ENCODE measurements around the gene HOXD8.

Gene HOXD8

GRCh38 chr2:176157499-176158185, 28.1 kb downstream of the HOXD8 start:
- peaks cover 9 to 11% of the 10 kb centered on the region in 2 donors for H3K4me1 Mint-ChIP-seq (ENCODE audit: low read depth in 2 of 2)
- DNase-seq (no peak), ATAC-seq (replicated peaks) (no peak)
- no peak overlapping the region for H3K27ac Mint-ChIP-seq
- peaks cover 87 to 100% of the 10 kb centered on the region in 2 donors for H3K27me3 Mint-ChIP-seq
- peaks cover 18% of the 10 kb centered on the region for H3K36me3 Mint-ChIP-seq (ENCODE audit: insufficient read depth)
- no peaks in the 10 kb centered on the region for H3K9me3 Mint-ChIP-seq
- peak overlapping the region; percentile 50 to 58 for H3K4me3 Mint-ChIP-seq

GRCh38 chr2:176158186-176158591, 28.7 kb downstream of the HOXD8 start:
- Mint-ChIP-seq H3K27ac (no peak overlapping the region), H3K27me3 (peaks cover 87 to 100% of the 10 kb centered on the region in 2 donors), H3K4me1 (ENCODE audit: low read depth in 2 of 2) (peaks cover 9 to 11% of the 10 kb centered on the region in 2 donors), H3K36me3 (ENCODE audit: insufficient read depth) (peaks cover 20% of the 10 kb centered on the region), H3K9me3 (no peaks in the 10 kb centered on the region), H3K4me3 (peak overlapping the region in 1 of 2 donors; percentile 58)
- DNase-seq, result no peak
- no peak for ATAC-seq (replicated peaks)

- Mint-ChIP-seq H3K27ac (no peak overlapping the region), H3K4me3 (peak overlapping the region in 1 of 2 donors; percentile 14), H3K36me3 (ENCODE audit: insufficient read depth) (peaks cover 29% of the 10 kb centered on the region), H3K9me3 (peaks cover 0 to under 1% of the 10 kb centered on the region in 2 donors), H3K27me3 (peaks cover 89 to 100% of the 10 kb centered on the region in 2 donors), H3K4me1 (ENCODE audit: low read depth in 2 of 2) (peaks cover 9 to 11% of the 10 kb centered on the region in 2 donors)
- DNase-seq (no peak), ATAC-seq (replicated peaks) (no peak)
Measured at GRCh38 chr2:176158855-176159662, 29.6 kb downstream of the HOXD8 start.

- peak overlapping the region in 1 of 2 donors; percentile 23 for H3K27ac Mint-ChIP-seq
- no peak for ATAC-seq (replicated peaks)
- H3K27me3 Mint-ChIP-seq, result peaks cover 89 to 100% of the 10 kb centered on the region in 2 donors
- peak overlapping the region in 1 of 2 donors; percentile 14 for H3K4me3 Mint-ChIP-seq
- peaks cover 14% of the 10 kb centered on the region in 2 donors for H3K4me1 Mint-ChIP-seq (ENCODE audit: low read depth in 2 of 2)
- peaks cover 32% of the 10 kb centered on the region for H3K36me3 Mint-ChIP-seq (ENCODE audit: insufficient read depth)
- peaks cover 0 to 4% of the 10 kb centered on the region in 2 donors for H3K9me3 Mint-ChIP-seq
- DNase-seq, result no peak
Measured at GRCh38 chr2:176159663-176160250, 30.3 kb downstream of the HOXD8 start.

GRCh38 chr2:176160251-176160985, 30.9 kb downstream of the HOXD8 start:
- Mint-ChIP-seq H3K27me3 (peaks cover 89 to 100% of the 10 kb centered on the region in 2 donors), H3K4me3 (no peak overlapping the region), H3K9me3 (peaks cover 0 to 4% of the 10 kb centered on the region in 2 donors), H3K4me1 (ENCODE audit: low read depth in 2 of 2) (peaks cover 14 to 16% of the 10 kb centered on the region in 2 donors), H3K36me3 (ENCODE audit: insufficient read depth) (peaks cover 37% of the 10 kb centered on the region), H3K27ac (no peak overlapping the region)
- ATAC-seq (replicated peaks) (no peak), DNase-seq (no peak)

GRCh38 chr2:176160986-176161824, 31.7 kb downstream of the HOXD8 start:
- H3K9me3 Mint-ChIP-seq, result peaks cover 0 to 4% of the 10 kb centered on the region in 2 donors

GRCh38 chr2:176161825-176162626, 32.5 kb downstream of the HOXD8 start:
- H3K27ac Mint-ChIP-seq, result no peak overlapping the region
- peaks cover 14 to 16% of the 10 kb centered on the region in 2 donors for H3K4me1 Mint-ChIP-seq (ENCODE audit: low read depth in 2 of 2)
- DNase-seq (no peak), ATAC-seq (replicated peaks) (no peak)
- H3K9me3 Mint-ChIP-seq, result peaks cover 0 to 4% of the 10 kb centered on the region in 2 donors
- H3K4me3 Mint-ChIP-seq, result no peak overlapping the region
- H3K36me3 Mint-ChIP-seq (ENCODE audit: insufficient read depth), result peaks cover 37% of the 10 kb centered on the region
- H3K27me3 Mint-ChIP-seq, result peaks cover 91 to 100% of the 10 kb centered on the region in 2 donors

More at GRCh38 chr2:176160986-176161824, 31.7 kb downstream of the HOXD8 start:
- H3K4me1 Mint-ChIP-seq (ENCODE audit: low read depth in 2 of 2), result peaks cover 14 to 16% of the 10 kb centered on the region in 2 donors
- H3K27ac Mint-ChIP-seq, result no peak overlapping the region
- peaks cover 89 to 100% of the 10 kb centered on the region in 2 donors for H3K27me3 Mint-ChIP-seq
- ATAC-seq (replicated peaks) (no peak), DNase-seq (no peak)
- no peak overlapping the region for H3K4me3 Mint-ChIP-seq
- peaks cover 37% of the 10 kb centered on the region for H3K36me3 Mint-ChIP-seq (ENCODE audit: insufficient read depth)

GRCh38 chr2:176162911-176163671, 33.6 kb downstream of the HOXD8 start:
- H3K4me1 Mint-ChIP-seq (ENCODE audit: low read depth in 2 of 2), result peaks cover 7 to 13% of the 10 kb centered on the region in 2 donors
- DNase-seq (no peak), ATAC-seq (replicated peaks) (no peak)
- no peak overlapping the region for H3K4me3 Mint-ChIP-seq
- H3K36me3 Mint-ChIP-seq (ENCODE audit: insufficient read depth), result peaks cover 30% of the 10 kb centered on the region
- H3K27me3 Mint-ChIP-seq, result peaks cover 91 to 100% of the 10 kb centered on the region in 2 donors
- H3K27ac Mint-ChIP-seq, result no peak overlapping the region
- H3K9me3 Mint-ChIP-seq, result peaks cover 0 to 4% of the 10 kb centered on the region in 2 donors

- no peak for ATAC-seq (replicated peaks)
- H3K36me3 Mint-ChIP-seq (ENCODE audit: insufficient read depth), result peaks cover 30% of the 10 kb centered on the region
- H3K27me3 Mint-ChIP-seq, result peaks cover 86 to 100% of the 10 kb centered on the region in 2 donors
- peaks cover 0 to 4% of the 10 kb centered on the region in 2 donors for H3K9me3 Mint-ChIP-seq
- no peak for DNase-seq
- H3K27ac Mint-ChIP-seq, result no peak overlapping the region
- peaks cover 3 to 10% of the 10 kb centered on the region in 2 donors for H3K4me1 Mint-ChIP-seq (ENCODE audit: low read depth in 2 of 2)
- no peak overlapping the region for H3K4me3 Mint-ChIP-seq
Measured at GRCh38 chr2:176163672-176164056, 34.2 kb downstream of the HOXD8 start.

- Mint-ChIP-seq H3K9me3 (peaks cover 0 to 4% of the 10 kb centered on the region in 2 donors), H3K4me1 (ENCODE audit: low read depth in 2 of 2) (peaks cover 3 to 10% of the 10 kb centered on the region in 2 donors), H3K27me3 (peaks cover 87 to 100% of the 10 kb centered on the region in 2 donors), H3K36me3 (ENCODE audit: insufficient read depth) (peaks cover 30% of the 10 kb centered on the region), H3K27ac (no peak overlapping the region), H3K4me3 (peak overlapping the region in 1 of 2 donors; percentile 37)
- ATAC-seq (replicated peaks), result no peak
- no peak for DNase-seq
Measured at GRCh38 chr2:176164201-176164600, 34.7 kb downstream of the HOXD8 start.

Measured in effector memory CD8-positive, alpha-beta T cell (primary cell).